ENCODE data around the gene FOXO6.

The FOXO6 gene

DNA sequence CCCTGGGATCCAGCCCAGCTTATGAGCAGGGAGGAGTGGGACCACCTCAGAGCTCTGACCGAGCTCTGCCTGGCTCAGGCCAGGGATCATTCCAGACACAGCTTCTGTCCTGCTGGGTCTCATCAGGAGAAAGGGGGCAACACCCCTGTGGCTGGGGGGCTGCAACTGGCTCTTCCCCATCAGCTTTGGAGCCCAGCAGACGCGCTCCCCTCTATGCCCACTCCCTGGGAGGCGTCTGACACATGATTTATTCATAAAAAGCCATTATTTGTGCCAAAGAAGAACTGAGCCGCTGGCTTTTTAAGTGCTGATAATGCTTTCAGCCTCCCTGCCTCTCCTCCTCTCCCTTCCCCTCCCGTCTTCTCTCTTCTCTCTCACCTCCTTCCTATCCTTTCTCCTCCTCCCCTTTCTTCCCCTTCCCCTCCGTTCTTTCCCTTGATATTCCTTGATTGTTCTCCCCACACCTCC, 25.0 kb downstream of the FOXO6 start:
- DNase-seq: no peak

DNA sequence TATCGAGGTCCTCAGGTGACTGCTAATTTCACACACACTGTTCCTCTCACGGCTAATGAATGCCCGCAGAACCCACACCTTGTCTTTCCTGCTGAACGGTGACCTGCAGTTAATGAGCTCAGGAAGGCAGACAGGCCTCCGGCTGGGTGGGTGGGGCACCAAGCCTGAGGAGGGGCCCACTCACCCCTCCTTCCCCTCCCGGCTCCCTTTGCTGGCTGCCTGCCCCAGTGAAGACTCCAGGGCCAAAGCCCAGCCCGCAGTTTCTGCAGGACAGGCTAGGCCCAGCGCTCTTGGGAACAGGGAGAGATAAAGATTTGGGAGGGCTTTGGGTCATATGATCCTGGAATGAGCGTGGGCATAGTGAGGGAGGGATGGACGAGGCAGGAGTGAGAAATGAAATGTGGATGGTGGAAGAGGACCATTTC, 26.4 kb downstream of the FOXO6 start:
- no peak for DNase-seq

DNA sequence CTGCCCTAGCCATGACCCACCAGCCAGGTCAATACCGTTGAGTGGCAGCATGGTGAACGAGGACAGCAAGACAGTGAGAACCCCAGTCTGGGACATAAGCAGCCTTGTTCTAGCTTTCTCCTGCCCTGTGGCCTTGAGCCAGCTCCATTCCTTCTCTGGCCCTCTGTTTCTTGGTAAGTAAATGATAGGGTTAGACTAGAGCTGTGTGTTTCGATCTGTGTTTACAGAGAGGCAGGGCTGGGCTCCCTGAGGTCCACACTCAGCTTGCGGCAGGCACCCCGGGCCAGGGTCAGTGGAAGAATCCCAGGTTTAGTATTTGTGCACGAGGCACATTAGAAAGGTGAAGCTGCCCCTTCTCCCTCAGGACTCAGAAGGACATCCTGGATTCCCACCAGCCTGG, 27.3 kb downstream of the FOXO6 start:
- no peak for DNase-seq

DNA sequence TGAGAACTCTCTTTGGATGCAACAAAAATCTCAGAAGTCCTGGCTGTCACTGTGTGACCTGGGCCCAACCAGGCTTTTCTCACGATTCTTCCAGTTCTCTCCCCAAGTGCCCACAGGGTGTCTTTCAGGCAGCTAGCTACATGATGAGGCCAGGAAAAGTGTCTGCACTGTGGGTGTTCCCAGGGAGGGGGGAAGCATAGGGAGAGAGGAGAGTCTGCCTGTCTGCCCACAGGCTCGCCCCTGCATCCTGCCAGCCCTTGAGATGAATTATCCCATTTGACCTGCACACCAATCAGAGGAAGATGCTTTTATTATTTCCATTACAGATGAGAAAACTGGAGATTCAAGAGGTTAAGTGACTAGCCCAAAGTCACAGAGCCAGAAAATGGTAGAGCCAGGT, 27.8 kb downstream of the FOXO6 start:
- DNase-seq: no peak

DNA sequence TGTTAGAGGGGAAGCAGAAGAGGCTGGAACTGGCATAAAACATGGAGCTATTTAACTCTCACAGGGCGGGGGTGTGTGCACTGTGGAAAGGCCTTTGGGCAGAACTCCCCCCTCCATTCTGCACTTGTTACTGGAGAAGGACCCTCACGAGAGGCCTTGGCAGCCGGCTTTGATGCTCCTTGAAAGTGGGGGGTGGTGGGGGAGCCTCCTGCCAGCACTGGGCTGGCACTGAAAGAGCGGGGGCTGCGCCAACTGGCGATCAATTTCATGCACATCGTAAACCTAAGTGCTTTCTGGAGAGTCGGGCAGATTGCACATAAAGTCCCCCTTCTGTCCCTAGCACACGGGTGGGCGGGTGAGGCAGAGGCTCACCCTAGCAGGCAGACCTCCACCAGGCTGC, 28.9 kb downstream of the FOXO6 start:
- DNase-seq: no peak

DNA sequence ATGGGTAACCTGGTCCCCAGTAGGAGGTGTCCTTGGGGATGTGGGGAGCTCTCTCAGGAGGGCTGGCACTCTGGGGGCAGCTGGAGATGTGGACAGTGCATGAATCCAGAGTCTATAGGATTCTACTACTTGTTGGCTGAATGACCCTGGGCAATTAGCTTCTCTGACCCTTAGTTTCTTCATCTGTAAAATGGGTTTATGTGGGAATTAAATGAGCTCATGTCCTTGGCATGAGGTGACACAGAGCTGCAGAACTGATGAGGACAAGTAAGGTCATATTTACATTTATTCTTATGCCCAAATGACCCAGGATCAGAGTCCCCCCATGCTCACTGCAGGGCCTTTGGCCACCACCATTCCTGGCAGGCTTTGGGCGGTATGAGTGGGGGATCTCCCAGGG, 29.3 kb downstream of the FOXO6 start:
- DNase-seq: no peak

DNA sequence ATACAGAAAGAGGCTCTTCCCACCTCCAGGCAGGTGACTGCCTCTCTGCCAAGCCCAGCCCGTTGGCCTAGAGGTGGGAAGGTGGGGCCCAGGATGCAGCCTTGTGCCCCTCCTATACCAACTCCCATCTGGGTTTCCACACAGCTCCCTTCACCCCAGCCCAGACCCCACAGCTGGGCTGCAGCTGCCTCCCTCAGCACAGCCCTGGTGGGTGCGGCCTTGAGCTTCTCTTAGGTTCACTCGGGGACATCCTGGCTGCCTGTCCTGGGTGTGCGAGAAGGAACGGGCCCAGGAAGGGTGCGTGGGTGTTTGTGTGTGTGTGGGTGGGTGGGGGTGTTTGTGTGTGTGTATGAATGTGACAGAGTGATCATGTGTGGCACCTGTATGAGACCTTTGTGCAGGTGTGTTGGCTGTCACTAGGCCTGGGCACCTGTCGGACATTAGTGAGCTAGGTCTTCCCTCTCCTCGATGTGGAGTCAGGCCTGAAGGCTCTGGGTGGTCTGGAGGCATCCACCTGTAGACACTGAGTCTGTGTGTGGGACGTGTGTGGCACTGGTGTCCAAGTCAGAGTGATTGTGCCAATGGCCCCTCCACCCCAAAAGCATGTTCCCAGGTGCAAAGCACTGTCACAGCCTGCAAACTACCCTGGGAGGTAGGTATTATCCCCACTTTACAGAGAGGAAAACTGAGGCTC, 30.7 kb downstream of the FOXO6 start:
- no peak for DNase-seq

DNA sequence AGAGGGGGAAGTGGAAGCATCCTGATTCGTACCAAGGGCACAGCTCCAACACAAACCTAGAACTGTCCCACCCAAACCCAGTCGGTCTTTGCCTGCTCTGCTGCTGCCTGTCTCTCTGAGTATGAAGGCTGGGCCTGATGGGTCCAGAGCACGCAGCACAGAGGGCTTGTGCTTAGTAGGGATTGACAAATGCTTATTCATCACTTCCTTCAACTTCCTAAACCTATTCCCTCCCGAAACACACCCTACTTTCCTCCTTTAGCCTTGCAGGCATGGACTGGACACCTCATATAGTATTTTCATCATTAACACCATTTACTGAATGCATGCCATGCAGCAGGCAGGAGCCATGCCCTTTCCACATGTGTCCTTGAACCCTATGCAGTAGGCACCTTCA, 31.3 kb downstream of the FOXO6 start:
- DNase-seq: no peak

DNA sequence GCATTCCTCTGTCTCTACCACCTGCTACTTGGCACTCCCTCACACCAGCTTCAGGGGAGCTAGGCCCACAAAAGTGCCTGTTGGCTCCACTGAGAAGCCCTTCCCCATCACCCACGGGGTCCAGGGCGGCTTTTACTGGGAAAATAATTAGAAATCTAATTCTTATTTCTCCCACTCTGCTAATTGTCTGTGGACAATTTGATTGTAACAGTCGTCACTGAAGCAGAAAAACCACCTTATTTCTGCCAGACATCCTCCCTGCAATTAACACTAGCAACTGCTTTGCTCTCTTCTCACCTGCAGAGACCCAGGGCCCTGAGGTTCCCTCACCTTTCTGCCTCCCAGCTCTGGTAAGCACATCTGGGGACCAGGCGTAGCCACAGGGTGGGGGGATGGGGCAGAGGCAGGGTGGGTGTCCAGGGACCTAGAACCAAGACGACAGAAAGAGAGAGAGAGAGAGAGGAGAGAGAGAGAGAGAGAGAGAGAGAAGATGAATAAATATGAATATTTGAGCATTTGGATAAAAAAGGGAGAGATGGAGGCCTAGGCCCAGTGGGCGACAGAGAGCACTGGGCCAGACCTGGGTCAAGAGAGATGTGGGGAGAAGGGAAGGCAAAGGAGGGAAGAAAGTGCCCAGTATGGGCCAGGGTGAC, 32.6 kb downstream of the FOXO6 start:
- no peak for DNase-seq

DNA sequence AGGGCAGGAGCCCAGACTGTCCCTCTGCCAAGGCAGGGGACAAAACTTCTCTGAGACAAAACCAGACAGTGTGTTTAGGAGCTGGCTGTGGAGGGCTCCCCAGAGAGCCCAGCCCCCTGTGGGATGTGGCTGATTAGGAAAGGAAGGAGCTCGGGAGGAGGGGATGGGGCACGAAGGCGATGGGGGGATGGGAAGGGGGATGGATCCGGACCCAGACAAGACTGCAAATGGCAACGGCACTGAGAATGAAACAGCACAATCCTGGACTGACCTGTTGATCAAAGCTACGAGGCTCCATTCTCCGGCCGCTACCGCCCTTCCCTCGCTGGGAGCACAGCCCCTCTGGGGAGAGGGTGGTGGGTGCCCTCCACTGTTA, 33.1 kb downstream of the FOXO6 start:
- DNase-seq: no peak

DNA sequence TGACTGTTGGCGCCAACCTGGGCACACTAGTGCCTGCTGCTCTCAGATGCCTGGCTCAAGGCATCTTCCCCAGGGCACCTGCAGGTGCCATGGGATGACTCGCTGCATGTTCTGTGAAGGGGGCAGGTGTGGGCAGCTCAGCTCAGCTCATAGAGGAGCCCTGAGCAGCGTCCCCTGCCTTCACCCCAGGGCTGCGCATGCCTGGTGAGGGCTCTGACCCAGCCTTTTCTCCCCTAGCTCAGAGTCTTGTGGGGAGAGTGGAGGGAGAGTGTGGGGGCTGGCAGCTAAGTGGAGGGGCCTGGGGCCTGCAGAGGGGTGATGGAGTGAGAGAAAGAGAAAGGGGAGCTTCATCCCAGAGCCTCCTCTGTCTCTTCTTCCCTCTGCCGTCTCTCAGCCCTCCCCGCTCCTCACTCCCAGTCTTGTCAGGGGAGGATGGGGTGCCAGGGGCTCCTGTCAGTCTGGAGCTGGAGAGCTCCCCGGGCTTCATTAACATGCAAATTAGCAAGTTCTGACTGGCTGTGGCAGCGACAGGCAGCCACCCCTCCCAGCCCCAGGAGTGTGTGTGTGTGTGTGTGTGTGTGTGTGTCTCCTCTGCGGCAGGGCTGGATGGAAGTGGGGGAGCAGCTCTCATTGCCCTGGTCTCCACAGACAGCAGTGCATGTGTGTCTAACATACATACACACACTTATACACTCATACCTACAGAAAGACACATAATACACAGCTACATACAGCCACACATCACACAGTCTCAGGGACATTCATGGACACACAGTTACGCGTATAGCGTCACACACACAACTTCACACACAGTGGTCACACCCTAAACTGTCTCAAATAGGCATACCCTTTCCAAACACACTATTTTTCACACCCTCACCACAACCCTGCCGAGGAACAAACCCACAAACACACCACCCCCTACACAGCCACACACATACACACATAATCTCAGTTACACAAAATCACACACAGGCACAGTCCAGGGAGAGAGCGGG, 34.0 kb downstream of the FOXO6 start:
- DNase-seq: no peak

DNA sequence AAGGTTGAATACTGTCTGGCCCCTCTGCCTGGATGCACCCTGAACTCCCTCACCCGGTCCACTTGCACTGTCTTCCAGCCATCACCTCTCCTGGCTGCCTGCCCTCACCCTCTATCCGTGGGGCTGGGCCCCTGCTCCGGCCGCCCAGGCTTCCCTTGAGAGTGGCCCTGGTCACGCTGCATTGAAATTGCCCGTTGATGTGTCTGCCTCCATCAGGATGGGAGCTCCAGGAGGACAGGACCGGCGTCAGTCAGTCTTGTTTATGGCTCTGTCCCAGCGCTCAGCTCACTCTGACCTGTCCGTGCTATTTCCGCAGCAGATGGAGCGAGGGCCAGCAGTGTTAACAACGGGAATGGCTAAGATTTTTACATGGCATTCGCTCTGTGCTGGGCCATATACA, 34.9 kb downstream of the FOXO6 start:
- DNase-seq: no peak

DNA sequence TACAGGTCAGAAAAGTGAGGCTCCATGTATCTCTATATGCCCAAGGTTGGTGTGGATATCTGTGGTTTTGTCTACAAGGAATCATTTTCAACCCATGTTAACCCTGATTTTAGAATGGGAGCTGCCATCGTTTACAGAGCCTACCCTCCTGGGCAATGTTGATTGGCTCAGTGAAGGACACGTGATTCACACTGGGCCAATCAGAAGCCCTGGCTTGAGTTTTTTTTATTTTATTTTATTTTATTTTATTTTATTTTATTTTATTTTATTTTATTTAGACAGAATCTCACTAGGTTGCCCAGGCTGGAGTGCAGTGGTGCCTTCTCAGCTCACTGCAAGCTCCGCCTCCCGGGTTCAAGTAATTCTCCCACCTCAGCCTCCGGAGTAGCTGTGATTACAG, 35.8 kb downstream of the FOXO6 start:
- DNase-seq: no peak

DNA sequence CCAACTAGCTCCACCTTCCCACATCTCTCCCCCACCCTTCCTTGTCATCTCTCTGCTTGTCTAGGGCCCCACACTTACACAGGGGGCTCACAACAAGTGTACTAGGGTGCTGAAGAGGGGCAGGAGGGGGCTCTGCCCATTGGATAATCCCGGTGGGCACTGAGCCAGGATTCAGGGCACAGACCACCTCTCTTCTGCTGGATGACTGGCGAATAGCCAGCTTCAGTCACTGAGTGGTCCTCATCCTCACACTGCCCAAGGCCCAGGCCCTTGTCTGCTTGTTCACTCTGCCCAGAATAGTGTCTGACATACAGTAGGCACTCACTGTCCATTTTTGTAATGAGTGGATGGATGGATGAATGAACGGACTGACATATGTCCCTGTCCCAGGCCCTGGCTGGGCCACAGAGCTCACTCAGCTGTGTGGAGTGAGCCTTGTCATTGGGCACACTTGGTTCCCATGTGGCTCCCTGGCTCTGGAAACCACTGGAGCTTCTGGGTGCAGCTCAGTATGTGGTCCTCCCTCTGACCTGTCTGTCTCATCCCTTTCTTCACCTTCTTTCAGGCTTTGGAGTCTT, 36.6 kb downstream of the FOXO6 start:
- no peak for DNase-seq

DNA sequence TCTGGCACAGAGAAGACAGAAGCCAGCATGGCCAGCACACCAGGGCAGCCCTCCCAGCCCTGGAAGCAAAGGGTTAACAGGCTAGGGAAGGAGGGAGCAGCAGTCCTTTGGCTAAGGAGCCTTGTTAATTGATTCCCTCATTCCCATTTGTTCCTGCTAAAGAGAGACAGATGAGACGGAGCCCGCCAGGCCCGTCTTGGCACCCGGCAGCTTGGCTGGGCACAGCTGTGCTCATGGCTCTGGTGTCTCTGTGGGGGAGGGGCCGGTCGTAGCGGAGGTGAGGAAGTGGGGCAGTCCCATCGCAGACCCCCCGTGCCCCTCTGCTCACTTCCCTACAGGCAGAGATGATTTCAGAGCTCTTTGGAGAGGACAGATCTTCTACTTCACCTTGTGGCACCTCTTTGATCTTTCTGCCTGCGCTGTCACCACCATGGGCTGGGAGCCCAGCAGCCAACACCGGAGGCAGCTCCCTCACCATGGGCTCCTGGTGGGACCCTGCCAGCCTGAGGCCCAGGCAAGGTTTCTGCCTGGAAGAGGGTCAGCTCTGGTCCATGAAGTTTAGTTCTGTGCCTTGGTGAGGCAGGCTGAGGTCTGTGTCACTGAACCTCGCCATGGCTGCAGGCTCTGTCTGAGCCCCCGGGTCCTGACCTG, 38.0 kb downstream of the FOXO6 start:
- no peak for DNase-seq

DNA sequence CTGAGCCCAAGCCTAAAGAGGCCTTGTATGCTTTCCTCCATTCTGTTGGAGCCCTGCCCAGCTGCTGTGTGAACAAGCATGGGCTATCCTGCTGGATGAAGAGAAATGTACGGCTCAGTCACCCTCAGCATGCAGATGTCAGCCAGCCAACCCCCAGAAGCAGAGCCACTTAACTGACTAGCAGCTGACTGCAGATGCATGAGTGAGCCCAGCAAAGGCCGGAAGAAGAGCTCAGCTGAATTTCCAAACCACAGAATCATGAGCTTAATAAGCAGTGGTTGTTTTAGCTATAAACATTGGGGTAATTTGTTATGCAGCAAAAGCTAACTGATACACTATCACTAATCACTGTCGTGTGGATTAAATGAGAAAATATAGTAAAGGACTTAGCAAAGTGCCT, 39.0 kb downstream of the FOXO6 start:
- no peak for DNase-seq

DNA sequence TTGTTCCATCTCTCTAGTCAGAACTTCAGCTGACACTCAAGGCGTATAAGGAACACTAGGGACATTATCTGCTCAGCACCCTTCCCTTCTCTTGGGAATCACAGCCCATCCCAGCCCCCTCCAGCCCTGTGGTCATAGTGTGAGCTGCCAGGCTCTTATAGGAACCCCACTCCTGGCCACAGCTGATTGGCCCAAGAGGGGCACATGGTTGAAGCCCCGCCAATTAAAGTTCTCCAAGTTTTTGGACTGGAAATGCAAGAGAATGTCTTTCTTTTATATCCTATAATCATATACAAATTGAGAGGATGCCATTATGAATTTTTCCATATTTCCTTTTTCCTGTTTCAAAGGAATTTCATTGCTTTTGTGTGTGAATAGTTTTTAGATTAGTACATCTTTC, 40.7 kb downstream of the FOXO6 start:
- DNase-seq: no peak

DNA sequence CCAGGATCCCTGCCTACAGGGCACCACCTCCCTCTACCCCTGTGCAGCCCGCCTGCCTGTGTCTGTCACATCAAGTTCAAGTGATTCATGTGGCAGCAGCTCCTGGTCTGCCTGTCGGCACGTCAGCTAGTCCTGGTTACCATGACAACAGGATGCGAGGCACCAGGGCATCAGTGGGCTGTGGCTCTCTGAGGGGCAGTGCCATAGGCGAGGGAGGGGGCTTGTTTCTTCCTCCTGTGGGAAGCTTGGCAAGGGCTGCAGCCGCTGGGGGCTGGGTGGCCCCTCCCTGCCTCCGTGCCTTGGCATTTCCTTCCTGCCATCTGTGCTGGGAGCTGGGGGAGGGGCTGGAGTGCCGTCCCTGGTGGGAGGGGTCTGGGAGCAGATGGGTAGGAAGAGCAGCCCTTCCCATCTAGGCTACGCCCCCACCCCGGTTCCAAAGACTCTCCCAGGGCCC, 43.1 kb downstream of the FOXO6 start:
- no peak for DNase-seq

DNA sequence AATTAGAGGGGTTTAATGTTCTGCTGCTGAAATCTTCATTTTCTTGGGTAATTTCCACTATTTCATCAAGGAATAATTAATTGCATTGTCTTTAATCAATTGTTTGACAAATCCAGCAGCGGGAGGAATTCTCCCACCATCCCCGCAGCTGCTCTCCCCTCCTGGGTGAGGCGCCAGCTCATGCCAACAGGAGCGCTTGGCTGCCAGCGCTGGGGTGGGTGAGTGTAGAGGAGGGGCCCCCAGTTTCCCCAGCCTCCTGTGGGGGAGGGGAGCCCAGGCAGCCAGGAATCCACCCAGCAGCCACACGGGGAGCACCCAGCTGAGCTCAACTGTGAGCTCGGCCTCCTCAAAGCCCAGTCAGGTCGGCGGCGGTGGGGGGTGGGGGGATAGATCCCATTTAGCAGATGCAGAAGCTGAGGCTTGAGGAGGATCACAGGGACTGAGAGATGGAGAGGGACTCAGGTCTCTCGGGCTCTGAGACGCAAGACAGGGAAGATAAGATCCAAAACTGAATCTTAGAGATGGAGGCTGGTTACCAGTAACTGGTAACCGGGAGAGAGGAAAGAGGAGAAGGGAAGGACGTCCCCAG, 46.5 kb downstream of the FOXO6 start:
- no peak for DNase-seq

DNA sequence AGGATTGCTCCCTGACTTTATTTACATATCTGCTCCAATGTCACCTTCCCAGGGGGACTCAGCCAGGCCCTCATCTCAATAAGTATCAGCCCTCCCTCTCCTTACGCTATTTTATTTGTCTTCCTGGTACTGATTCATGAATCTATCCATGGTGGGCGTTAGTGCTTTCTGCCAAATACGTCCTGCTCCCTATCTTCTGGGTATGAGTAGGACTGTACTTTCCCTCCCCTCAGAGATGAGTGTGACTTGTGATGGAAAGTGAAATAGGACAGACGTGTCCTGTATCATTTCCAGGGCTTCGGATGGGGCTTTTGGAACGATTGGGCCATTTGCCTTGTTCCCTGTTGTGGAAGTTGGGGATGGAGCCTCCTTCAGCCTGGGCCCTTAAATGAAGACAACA, 47.5 kb downstream of the FOXO6 start:
- DNase-seq: no peak

DNA sequence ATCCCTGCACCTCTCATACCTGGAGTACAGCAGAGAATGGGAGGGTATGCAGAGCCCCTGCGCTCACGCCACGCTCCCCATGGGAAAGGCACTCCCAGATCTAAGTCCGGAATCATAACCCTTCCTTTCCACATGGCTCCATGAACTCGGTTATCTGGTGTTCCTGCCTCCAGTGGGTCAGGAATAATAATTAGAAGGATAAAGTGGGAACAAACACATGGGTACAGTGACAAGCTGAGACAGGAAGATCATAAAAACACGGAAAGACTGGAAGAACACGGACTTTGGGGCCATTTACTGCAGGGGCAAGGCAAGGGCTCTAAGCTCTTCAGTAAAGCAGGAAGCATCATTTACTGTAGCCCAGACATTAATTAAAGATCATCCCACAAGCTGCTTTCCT, 48.6 kb downstream of the FOXO6 start:
- no peak for DNase-seq

DNA sequence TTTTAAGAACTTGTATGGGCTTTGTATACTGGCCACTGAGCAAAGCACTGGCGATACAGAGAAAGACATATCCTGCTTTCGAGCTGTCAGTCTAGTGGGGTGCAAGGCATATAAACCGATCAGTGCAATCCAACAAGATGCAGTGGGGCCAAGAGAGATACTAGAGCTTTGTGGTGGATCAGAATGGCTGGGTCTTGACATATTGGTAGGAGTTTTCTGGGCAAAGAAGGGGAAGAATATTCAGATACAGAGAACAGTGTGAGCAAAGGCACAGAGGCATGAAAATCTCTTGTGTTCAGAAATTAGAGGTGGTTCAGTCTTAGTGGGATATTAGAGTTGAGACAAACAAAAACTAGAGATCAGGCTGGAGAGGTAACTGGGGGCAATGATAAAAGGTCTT, 49.2 kb downstream of the FOXO6 start:
- DNase-seq: no peak

Data from CD4-positive, alpha-beta T cell treated with Interleukin-4 for 4 hours (primary cell).